HCT116 (cell line): Measurements from ENCODE around the gene ELF3. TPM values are rescaled to one million over a fixed set of nuclear protein-coding genes. Genes with fewer than 3 reads are reported as not detected.

ENCODE experiments used
- ATAC-seq: fragments of 200-7000 bp; cut with Tn5 transposase; 2 replicates; pipeline ENCODE4 v1.9.1; 2020; ENCODE audit warnings: mild to moderate bottlenecking, moderate library complexity
- BruUV-seq: library from RNA; stranded (reverse); fragments of 400-500 nt; replicated peaks from 2 replicates; lab custom pipeline; 2021; lab: Mats Ljungman, UMichigan
- CTCF ChIA-PET: fragments of 300-600 bp; sonication (Branson Sonifier 250); formaldehyde crosslinking; loops from one replicate; lab custom pipeline; 2021; ENCODE audit warnings: antibody characterized with exemption; lab: Charles Lee
- POLR2A ChIA-PET: fragments of 300-600, 350-600 bp; sonication (Branson Sonifier 250); formaldehyde crosslinking; loops from one replicate; lab custom pipeline; 2021; ENCODE audit warnings: antibody characterized with exemption; lab: Charles Lee
- RAD21 ChIA-PET, 2 experiments: fragments of 300-600 bp; sonication (Branson Sonifier 250); formaldehyde crosslinking; loops; one replicate each; lab custom pipeline; 2023; ENCODE audit warnings: low total read pairs in 2 of 2; ENCODE audit not compliant: uncharacterized antibody in 2 of 2, unreplicated experiment in 2 of 2, low non-redundant PET in 1 of 2; lab: Charles Lee
- DNase-seq: peaks from one replicate; pipeline ENCODE4 v3.0.0-alpha.2; 2010; ENCODE audit warnings: low read depth, low spot score
- H2AFZ ChIP-seq: fragments of 200-600 bp; shearing (Covaris generic), sonication (generic); 2 replicates; pipeline ENCODE4 v1.6.1; 2017; ENCODE audit warnings: low read depth, mixed run types, mixed read lengths, antibody characterized with exemption, low read length; ENCODE audit not compliant: poor library complexity, severe bottlenecking
- H3K27ac ChIP-seq: 2 replicates; pipeline ENCODE4 v1.5.1; 2012; ENCODE audit warnings: low read depth, low read length
- H3K27me3 ChIP-seq: fragments of 200-600 bp; sonication (generic); 2 replicates; pipeline ENCODE4 v1.6.1; 2016; ENCODE audit warnings: mixed run types, low read length, mixed read lengths; ENCODE audit not compliant: insufficient read depth
- H3K36me3 ChIP-seq, 2 experiments: fragments of 200-500 bp in 1 of 2; fragments of 200-600 bp in 1 of 2; sonication (Bioruptor generic) in 1 of 2; sonication (generic) in 1 of 2; 2 replicates each; pipeline versions ENCODE4 v1.5.1 to v1.6.1; 2014 to 2016; ENCODE audit warnings: low read length in 2 of 2, inconsistent platforms in 1 of 2, mixed read lengths in 1 of 2, mixed run types in 1 of 2; ENCODE audit not compliant: insufficient read depth in 2 of 2, control insufficient read depth in 1 of 2
- H3K4me1 ChIP-seq, 2 experiments: fragments of 200-600 bp in 1 of 2; sonication (generic) in 1 of 2; 2 replicates each; pipeline versions ENCODE4 v1.5.1 to v1.6.1; 2012 to 2017; ENCODE audit warnings: low read length in 2 of 2, inconsistent platforms in 1 of 2, mild to moderate bottlenecking in 1 of 2, mixed read lengths in 1 of 2, mixed run types in 1 of 2, moderate library complexity in 1 of 2; ENCODE audit not compliant: insufficient read depth in 2 of 2, control insufficient read depth in 1 of 2
- H3K4me2 ChIP-seq: fragments of 200-600 bp; sonication (generic); 2 replicates; pipeline ENCODE4 v1.6.1; 2017; ENCODE audit warnings: mixed run types, low read length, mixed read lengths
- H3K4me3 ChIP-seq, 2 experiments: fragments of 200-600 bp in 1 of 2; sonication (generic) in 1 of 2; replicated peaks in 1 of 2; 2 replicates each; pipeline ENCODE4 v1.5.1; 2011 to 2016; ENCODE audit warnings: low read length in 2 of 2, control low read depth in 1 of 2, low read depth in 1 of 2, mild to moderate bottlenecking in 1 of 2, mixed read lengths in 1 of 2, mixed run types in 1 of 2
- H3K79me2 ChIP-seq: fragments of 200-600 bp; sonication (generic); 2 replicates; pipeline ENCODE4 v1.6.1; 2017; ENCODE audit warnings: mild to moderate bottlenecking, mixed run types, low read length, moderate library complexity, mixed read lengths; ENCODE audit not compliant: insufficient read depth
- H3K9ac ChIP-seq: fragments of 200-600 bp; sonication (generic); 2 replicates; pipeline ENCODE4 v1.6.1; 2016; ENCODE audit warnings: low read length, mixed read lengths
- H3K9me2 ChIP-seq: fragments of 200-600 bp; sonication (generic), shearing (Covaris generic); 2 replicates; pipeline ENCODE4 v1.6.1; 2017; ENCODE audit warnings: mixed run types, mild to moderate bottlenecking, moderate library complexity; ENCODE audit not compliant: insufficient read depth
- H3K9me3 ChIP-seq, 2 experiments: fragments of 200-500 bp in 1 of 2; fragments of 200-600 bp in 1 of 2; sonication (Bioruptor generic) in 1 of 2; sonication (generic) in 1 of 2; 2 replicates each; pipeline ENCODE4 v1.6.1; 2014 to 2017; ENCODE audit warnings: low read length in 2 of 2, mixed read lengths in 2 of 2, inconsistent platforms in 1 of 2, low read depth in 1 of 2, mild to moderate bottlenecking in 1 of 2, mixed run types in 1 of 2, moderate library complexity in 1 of 2; ENCODE audit not compliant: control insufficient read depth in 1 of 2, insufficient read depth in 1 of 2
- H4K20me1 ChIP-seq: fragments of 200-600 bp; sonication (generic), shearing (Covaris generic); 2 replicates; pipeline ENCODE4 v1.6.1; 2017; ENCODE audit warnings: mixed run types, mild to moderate bottlenecking, moderate library complexity; ENCODE audit not compliant: insufficient read depth
- EGR1 ChIP-seq: IDR thresholded peaks from 2 replicates; pipeline ENCODE4 v1.6.1; 2012; ENCODE audit warnings: low read depth
- EZH2phosphoT487 ChIP-seq: fragments of 200-600 bp; IDR thresholded peaks from 2 replicates; pipeline ENCODE4 v1.6.1; 2018; ENCODE audit warnings: antibody characterized with exemption, borderline replicate concordance
- FOSL1 ChIP-seq: IDR thresholded peaks from 2 replicates; pipeline ENCODE4 v1.6.1; 2012; ENCODE audit warnings: low read depth
- JUND ChIP-seq: IDR thresholded peaks from 2 replicates; pipeline ENCODE4 v1.6.1; 2012
- POLR2AphosphoS5 ChIP-seq: IDR thresholded peaks from 2 replicates; pipeline ENCODE4 v1.6.1; 2011; ENCODE audit warnings: mild to moderate bottlenecking, low read depth, low read length, moderate library complexity
- RAD21 ChIP-seq: IDR thresholded peaks from 2 replicates; pipeline ENCODE4 v1.6.1; 2012; ENCODE audit warnings: low read depth, mild to moderate bottlenecking
- SIN3A ChIP-seq: IDR thresholded peaks from 2 replicates; pipeline ENCODE4 v1.6.1; 2012; ENCODE audit warnings: low read depth
- ZFX ChIP-seq: fragments of 450-650 bp; IDR thresholded peaks from 2 replicates; pipeline ENCODE4 v1.6.1; 2017
- ZNF274 ChIP-seq: fragments of 200-500 bp; sonication (Bioruptor generic); IDR thresholded peaks from 2 replicates; pipeline ENCODE4 v1.6.1; 2014; ENCODE audit warnings: mild to moderate bottlenecking, low read depth, low read length, inconsistent platforms
- intact Hi-C: fragments of 100-400 bp; cut with micrococcal nuclease; formaldehyde crosslinking; loops from 2 replicates; pipeline ENCODE4 v1.10.0; 2022
- total RNA-seq: library from RNA; stranded (reverse); gene quantifications from one replicate; pipeline ENCODE4 v1.2.1, GENCODE V29; 2021; ENCODE audit not compliant: unreplicated experiment
- TF ChIP-seq, protein P1 (sequence below): IDR thresholded peaks from 2 replicates; pipeline ENCODE4 v1.6.1; 2011; ENCODE audit warnings: mild to moderate bottlenecking, low read length, moderate library complexity; ENCODE audit not compliant: insufficient replicate concordance; ENCODE audit errors: extremely low read depth
- TF ChIP-seq, protein P2 (sequence below), 3 experiments: fragments of 200-600 bp in 1 of 3; sonication (generic) in 1 of 3; IDR thresholded peaks in 2 of 3; conservative IDR thresholded peaks in 1 of 3; 2 replicates each; pipeline ENCODE4 v1.5.1; 2012 to 2017; ENCODE audit warnings: low read depth in 2 of 3, low read length in 2 of 3, antibody characterized with exemption in 1 of 3, borderline replicate concordance in 1 of 3, control low read depth in 1 of 3, mild to moderate bottlenecking in 1 of 3, mixed read lengths in 1 of 3, mixed run types in 1 of 3, moderate library complexity in 1 of 3; ENCODE audit not compliant: insufficient read depth in 1 of 3

ELF3 gene
- total RNA-seq, 1 experiment from 2014 or later, result 200 TPM

GRCh38 chr1:202029727-202030126 is 19.3 kb downstream of the ELF3 start:
- Histone ChIP-seq H3K9me3 (no peaks in the 10 kb centered on the region), H2AFZ (peak overlapping the region; percentile 77), H3K4me2 (peak overlapping the region; percentile 70), H3K36me3 (no peaks in the 10 kb centered on the region), H3K27ac (peak overlapping the region; percentile 72), H3K4me1 (peaks cover 47 to 73% of the 10 kb centered on the region in 2 experiments), H3K9ac (peak overlapping the region; percentile 38; the same call in 1 of the 2 replicates), H3K9me2 (no peaks in the 10 kb centered on the region), H3K4me3 (0 out of 4 replicates have a peak overlapping the region, but pooled peaks of 1 of the 2 experiments have one; percentile 8), H3K79me2 (no peaks in the 10 kb centered on the region), H3K27me3 (no peaks in the 10 kb centered on the region), H4K20me1 (no peaks in the 10 kb centered on the region)
- TF ChIP-seq EGR1 (no peak), ZFX (0 out of 2 replicates have a peak, but pooled peaks have one; percentile 27)
- ATAC-seq (peak; percentile 37), DNase-seq (no peak)
- ChIA-PET CTCF (no interaction called here), RAD21 (no interaction called here), POLR2A (interaction anchor here (1.2 to 2.7 kb wide), 4 partner anchors 12 to 20 kb away, joined by 3 to 13 read pairs (median 5); partner anchors contain the start of gene ELF3)
- TSS peak; percentile 67 for BruUV-seq
- intact Hi-C loops, result no loop called here

DNA sequence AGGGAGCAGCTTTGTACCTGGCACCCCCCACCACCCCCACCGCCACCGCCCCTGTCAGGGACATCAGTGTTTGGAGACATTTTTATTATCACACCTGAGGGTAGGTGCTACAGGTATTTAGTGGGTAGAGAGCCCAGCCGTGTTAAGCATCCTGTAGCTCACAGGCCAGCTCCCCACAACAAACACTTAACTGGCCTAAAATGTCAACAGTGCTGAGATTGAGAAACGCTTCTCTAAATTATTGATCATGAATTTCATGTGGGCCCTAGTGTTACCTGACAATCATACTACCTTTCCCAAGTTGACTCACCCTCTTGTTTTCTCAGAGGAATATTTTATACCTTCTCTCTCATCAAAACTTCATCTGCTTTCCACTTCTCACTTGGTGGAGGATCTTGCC is 21.4 kb downstream of the ELF3 start:
- H3K36me3 ChIP-seq, result no peaks in the 10 kb centered on the region
- no peak overlapping the region for H3K9ac ChIP-seq
- H3K4me2 ChIP-seq, result no peak overlapping the region
- ChIA-PET CTCF (interaction anchor here (0.6 kb wide), 1 partner anchor 21 kb away, joined by 3 read pairs; the partner anchor contains the start of gene ELF3), POLR2A (interaction anchor here (1.3 to 2.7 kb wide), 3 partner anchors 14 to 22 kb away, joined by 4 to 13 read pairs (median 6); partner anchors contain the start of gene ELF3), RAD21 (no interaction called here)
- H3K4me1 ChIP-seq, result peaks cover 57 to 77% of the 10 kb centered on the region in 2 experiments
- H3K9me2 ChIP-seq, result no peaks in the 10 kb centered on the region
- no peak overlapping the region for H3K27ac ChIP-seq
- no peak overlapping the region for H3K4me3 ChIP-seq
- intact Hi-C loops, result no loop called here
- no peaks in the 10 kb centered on the region for H3K79me2 ChIP-seq
- H3K9me3 ChIP-seq, result no peaks in the 10 kb centered on the region
- DNase-seq (no peak), ATAC-seq (no peak)
- TF ChIP-seq FOSL1 (no peak), ZNF274 (no peak), ZFX (no peak), RAD21 (no peak), SIN3A (no peak), EZH2phosphoT487 (no peak), JUND (no peak), POLR2AphosphoS5 (no peak)
- TF ChIP-seq, protein P1, sequence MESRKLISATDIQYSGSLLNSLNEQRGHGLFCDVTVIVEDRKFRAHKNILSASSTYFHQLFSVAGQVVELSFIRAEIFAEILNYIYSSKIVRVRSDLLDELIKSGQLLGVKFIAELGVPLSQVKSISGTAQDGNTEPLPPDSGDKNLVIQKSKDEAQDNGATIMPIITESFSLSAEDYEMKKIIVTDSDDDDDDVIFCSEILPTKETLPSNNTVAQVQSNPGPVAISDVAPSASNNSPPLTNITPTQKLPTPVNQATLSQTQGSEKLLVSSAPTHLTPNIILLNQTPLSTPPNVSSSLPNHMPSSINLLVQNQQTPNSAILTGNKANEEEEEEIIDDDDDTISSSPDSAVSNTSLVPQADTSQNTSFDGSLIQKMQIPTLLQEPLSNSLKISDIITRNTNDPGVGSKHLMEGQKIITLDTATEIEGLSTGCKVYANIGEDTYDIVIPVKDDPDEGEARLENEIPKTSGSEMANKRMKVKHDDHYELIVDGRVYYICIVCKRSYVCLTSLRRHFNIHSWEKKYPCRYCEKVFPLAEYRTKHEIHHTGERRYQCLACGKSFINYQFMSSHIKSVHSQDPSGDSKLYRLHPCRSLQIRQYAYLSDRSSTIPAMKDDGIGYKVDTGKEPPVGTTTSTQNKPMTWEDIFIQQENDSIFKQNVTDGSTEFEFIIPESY, result no peak
- TF ChIP-seq, protein P2, sequence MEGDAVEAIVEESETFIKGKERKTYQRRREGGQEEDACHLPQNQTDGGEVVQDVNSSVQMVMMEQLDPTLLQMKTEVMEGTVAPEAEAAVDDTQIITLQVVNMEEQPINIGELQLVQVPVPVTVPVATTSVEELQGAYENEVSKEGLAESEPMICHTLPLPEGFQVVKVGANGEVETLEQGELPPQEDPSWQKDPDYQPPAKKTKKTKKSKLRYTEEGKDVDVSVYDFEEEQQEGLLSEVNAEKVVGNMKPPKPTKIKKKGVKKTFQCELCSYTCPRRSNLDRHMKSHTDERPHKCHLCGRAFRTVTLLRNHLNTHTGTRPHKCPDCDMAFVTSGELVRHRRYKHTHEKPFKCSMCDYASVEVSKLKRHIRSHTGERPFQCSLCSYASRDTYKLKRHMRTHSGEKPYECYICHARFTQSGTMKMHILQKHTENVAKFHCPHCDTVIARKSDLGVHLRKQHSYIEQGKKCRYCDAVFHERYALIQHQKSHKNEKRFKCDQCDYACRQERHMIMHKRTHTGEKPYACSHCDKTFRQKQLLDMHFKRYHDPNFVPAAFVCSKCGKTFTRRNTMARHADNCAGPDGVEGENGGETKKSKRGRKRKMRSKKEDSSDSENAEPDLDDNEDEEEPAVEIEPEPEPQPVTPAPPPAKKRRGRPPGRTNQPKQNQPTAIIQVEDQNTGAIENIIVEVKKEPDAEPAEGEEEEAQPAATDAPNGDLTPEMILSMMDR (IDR thresholded peaks at IDR 0.05 in 2 of 3, conservative IDR thresholded peaks at IDR 0.05 in 1 of 3; ENCODE audit: borderline replicate concordance in 1 of 3, insufficient read depth in 1 of 3, low read depth in 2 of 3, low read length in 2 of 3), result no peak
- H3K27me3 ChIP-seq, result no peaks in the 10 kb centered on the region
- no peak overlapping the region for H2AFZ ChIP-seq
- BruUV-seq, result no TSS peak
- H4K20me1 ChIP-seq, result no peaks in the 10 kb centered on the region
